ENCODE results near the gene OPN1MW.
"Not testable (repeated sequence)": the region's sequence is repeated elsewhere in the genome, so short reads cannot be mapped to it uniquely, and the experiment has no call there.

The OPN1MW gene

DNA sequence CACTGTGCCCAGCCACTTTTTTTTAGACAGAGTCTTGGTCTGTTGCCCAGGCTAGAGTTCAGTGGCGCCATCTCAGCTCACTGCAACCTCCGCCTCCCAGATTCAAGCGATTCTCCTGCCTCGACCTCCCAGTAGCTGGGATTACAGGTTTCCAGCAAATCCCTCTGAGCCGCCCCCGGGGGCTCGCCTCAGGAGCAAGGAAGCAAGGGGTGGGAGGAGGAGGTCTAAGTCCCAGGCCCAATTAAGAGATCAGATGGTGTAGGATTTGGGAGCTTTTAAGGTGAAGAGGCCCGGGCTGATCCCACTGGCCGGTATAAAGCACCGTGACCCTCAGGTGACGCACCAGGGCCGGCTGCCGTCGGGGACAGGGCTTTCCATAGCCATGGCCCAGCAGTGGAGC is at the start of gene OPN1MW:
TSS of gene OPN1MW (plus strand) at position 301 of the 400 bp plus-strand sequence. CDS start at position 383, 82 bp downstream.
- not testable (repeated sequence) for DNase-seq (ENCODE audit: low read depth)

DNA sequence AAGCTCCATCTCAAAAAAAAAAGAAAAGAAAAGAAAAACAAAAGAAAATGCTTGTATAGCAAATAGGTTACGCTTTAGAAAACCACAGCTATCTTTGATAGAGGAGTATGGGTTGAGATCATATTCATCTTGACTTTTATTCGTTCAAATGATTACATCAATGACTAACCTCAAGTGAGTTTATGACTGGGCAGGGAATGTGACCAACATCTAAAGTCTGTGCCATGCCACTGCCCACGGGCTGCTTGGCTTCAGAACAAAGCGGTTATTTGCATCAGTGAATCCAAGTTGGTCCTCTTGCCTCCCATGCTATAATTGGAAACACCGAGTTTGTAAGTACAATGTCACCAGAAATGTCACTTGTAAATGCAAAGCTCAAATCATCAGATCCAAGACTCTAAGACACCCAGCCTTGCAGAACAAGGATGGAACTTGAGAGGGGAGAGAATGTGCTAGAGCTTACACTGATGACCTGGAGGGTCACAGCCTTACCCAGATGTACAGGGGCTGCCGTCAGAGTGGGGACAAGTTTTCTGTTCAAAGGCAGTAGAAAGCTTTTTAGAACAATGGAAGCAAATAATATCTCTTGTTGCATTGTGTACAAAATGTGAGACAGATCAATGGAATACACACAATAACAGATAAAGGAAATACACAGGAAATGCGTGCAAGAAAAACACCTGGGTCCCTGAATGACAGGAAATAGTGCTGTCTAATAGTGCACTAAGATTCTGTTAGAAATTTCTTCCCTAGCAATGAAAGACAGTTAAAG is 46.8 kb upstream of the OPN1MW start:
- DNase-seq (ENCODE audit: low read depth) = no peak

DNA sequence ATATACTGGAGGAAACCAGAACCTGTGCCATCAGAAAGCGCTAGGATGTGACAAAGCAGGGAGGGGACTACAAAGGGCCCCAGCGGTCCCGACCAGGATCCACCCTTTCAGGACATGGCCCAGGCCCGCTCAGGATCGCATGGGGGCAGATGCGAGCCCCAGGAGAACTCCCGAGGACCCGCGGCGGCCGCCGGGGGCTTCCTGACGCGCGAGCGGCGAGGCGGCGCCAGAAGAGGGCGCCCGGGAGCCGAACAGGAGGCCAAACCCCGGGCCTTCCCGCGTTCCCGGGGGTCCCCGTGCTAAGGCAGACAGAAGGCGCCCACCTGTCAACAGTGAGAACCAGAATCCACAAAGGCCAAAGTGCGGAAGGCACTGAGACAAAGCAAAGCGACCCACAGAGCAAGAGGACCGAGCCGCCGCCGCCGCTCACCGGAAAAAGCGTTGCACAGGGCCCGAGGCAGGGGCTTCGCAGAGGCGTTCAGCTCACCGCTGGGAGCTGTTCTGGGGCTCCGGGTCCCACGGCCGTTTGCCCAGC is 45.7 kb upstream of the OPN1MW start:
- peak; percentile 65 for DNase-seq (ENCODE audit: low read depth)

DNA sequence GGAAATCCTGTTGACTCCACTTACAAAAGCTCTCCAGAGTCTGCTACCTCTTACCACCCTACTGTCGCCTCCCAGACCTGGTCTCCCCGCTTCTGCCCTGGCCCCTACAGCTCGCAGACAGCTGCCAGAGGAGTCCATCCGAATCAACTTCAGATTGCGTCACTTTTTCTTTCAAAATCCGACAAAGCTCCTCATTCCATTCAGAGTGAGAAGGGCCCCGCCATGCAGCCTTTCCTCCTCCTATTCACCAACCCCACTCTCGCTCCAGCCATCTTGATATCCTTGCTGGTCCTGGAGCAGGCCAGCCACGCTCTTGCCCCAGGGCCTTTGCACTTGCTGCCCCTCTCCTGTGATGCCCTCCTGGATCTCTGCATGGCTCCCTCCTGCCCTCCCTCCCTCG is 43.5 kb upstream of the OPN1MW start:
- no peak for DNase-seq (ENCODE audit: low read depth)

DNA sequence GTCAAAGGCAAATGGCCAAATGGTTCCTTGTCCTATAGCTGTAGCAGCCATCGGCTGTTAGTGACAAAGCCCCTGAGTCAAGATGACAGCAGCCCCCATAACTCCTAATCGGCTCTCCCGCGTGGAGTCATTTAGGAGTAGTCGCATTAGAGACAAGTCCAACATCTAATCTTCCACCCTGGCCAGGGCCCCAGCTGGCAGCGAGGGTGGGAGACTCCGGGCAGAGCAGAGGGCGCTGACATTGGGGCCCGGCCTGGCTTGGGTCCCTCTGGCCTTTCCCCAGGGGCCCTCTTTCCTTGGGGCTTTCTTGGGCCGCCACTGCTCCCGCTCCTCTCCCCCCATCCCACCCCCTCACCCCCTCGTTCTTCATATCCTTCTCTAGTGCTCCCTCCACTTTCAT is 42.2 kb upstream of the OPN1MW start:
- no peak for DNase-seq (ENCODE audit: low read depth)

DNA sequence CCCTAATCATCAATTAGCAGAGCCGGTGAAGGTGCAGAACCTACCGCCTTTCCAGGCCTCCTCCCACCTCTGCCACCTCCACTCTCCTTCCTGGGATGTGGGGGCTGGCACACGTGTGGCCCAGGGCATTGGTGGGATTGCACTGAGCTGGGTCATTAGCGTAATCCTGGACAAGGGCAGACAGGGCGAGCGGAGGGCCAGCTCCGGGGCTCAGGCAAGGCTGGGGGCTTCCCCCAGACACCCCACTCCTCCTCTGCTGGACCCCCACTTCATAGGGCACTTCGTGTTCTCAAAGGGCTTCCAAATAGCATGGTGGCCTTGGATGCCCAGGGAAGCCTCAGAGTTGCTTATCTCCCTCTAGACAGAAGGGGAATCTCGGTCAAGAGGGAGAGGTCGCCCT is 41.7 kb upstream of the OPN1MW start:
- no peak for DNase-seq (ENCODE audit: low read depth)

DNA sequence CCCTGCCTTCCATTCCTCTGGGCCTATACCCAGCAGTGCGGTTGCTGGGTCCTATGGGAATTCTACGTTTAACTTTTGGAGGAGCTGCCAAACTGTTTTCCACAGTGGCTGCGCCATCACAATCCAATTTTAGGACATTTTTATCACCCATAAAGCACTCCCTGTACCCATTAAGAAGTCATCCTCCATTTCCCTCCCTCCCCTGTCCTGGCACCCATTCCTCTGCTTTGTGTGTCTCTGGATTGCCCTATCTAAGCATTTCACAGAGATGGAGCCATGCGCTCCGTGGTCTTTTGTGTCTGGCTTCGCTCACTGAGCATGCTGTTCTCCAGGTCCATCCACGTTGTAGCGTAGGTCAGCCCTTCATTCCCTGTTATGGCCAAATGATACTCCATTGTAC is 40.0 kb upstream of the OPN1MW start:
- no peak for DNase-seq (ENCODE audit: low read depth)

DNA sequence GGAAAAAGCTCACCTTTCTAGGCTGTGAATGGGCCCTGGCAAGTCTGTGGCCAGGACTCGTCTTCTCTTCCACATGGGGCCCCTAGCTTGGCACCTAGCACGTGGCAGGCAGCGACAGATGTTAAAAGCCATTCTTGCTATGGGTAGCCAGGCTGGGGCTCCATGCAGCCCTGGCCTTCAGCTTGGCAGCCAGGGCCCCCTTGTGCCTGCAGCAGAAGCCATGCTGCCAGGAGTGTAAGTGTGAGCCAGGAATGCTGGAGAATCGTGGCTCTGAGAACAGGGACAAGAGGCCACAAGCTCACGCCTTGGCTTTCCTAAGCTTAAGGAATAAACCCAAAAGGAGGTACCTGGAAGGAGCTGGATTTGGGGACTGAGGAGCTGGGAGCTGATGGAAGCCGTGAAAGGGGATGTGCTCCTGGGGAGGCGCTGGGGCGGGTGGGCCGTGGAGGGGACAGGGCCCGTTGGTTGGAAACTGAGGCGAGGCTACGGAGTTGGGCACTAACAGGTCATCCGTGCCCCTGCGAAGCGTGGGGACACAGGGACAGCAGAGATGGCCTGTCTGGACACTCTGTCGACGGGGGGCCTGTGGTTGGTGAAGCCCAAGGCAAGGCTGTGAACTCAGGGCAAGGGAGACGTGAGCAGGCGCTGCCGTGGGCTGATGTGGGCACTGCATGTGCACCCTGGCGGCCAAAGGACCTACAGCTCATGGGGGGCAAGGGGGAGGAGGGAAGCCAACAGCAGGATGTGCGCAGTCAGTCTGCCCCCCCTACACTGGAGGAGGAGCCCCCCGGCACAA is 39.2 kb upstream of the OPN1MW start:
- DNase-seq (ENCODE audit: low read depth) = no peak

DNA sequence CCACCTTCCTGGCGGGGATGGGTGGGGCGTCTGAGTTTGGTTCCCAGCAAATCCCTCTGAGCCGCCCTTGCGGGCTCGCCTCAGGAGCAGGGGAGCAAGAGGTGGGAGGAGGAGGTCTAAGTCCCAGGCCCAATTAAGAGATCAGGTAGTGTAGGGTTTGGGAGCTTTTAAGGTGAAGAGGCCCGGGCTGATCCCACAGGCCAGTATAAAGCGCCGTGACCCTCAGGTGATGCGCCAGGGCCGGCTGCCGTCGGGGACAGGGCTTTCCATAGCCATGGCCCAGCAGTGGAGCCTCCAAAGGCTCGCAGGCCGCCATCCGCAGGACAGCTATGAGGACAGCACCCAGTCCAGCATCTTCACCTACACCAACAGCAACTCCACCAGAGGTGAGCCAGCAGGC is 38.4 kb upstream of the OPN1MW start, which contains the start of gene OPN1LW:
TSS of gene OPN1LW (plus strand) at position 234 of the 400 bp plus-strand sequence. CDS start at position 275, 41 bp downstream.
- DNase-seq (ENCODE audit: low read depth) = not testable (repeated sequence)

DNA sequence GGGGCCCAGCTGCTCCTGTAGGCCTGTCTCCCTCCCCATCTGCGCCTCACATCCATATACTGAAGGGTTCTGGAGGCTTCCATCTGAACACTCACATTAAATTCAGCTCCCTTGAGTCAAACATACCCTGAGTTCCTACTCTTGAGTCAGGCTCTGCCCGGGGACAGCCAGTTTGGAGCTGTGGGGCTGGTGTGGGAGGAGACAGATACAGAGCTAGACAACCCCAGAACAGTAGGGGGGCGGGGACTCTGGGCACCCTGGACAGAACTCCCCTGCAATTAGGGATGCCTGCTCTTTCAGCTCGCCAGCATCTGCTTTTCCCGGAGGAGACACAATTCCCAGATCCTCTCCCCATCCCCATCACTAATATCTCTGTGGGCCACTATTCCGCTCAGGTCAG is 31.4 kb upstream of the OPN1MW start:
- not testable (repeated sequence) for DNase-seq (ENCODE audit: low read depth)

DNA sequence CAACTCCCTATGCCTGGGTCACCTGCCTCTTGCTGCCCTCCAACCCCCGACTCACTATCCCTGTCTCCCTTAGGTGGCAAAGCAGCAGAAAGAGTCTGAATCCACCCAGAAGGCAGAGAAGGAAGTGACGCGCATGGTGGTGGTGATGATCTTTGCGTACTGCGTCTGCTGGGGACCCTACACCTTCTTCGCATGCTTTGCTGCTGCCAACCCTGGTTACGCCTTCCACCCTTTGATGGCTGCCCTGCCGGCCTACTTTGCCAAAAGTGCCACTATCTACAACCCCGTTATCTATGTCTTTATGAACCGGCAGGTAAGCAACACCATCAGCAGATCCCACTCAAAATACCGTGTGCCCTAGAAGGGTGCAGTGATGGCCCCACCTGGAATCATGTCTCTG is 26.2 kb upstream of the OPN1MW start:
- DNase-seq (ENCODE audit: low read depth) = not testable (repeated sequence)

DNA sequence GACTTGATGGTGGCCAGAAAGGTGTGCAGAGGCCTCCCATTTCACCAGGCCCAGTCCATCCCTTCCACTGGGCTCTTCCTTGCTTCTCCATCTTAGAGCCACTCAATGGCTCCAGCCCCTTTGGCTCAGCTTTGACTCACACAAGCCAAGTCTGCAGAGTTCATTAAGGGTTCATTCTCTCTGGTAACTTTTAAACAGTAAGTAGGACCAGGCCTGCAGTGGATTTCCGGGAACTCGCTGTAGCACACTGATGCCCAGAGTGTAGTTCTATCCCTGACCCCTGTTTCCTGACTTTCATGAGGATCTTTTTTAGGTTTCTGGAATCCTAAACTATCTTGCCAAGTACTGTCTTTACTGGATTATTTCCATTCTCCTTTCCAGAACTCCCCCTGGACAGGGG is 25.2 kb upstream of the OPN1MW start:
- DNase-seq (ENCODE audit: low read depth) = not testable (repeated sequence)

DNA sequence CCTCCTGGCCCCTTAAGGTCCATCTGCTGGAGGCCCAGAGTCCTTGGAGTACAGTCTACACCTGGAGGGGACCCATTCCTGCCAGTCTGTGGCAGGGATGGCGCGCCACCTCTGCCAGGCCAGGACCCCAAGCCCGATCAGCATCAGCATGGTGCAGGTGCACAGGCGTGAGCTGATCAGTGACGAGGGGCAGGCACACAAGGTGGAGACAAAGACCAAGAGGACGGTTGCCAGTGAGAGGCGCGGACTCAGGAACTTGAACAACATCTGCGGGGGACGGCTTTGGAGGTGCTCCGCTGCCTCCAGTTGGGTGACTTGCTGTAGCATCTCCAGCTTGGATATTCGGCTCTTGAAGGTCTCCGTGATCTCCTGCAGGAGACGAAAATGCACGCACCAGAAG is 23.1 kb upstream of the OPN1MW start:
- not testable (repeated sequence) for DNase-seq (ENCODE audit: low read depth)

DNA sequence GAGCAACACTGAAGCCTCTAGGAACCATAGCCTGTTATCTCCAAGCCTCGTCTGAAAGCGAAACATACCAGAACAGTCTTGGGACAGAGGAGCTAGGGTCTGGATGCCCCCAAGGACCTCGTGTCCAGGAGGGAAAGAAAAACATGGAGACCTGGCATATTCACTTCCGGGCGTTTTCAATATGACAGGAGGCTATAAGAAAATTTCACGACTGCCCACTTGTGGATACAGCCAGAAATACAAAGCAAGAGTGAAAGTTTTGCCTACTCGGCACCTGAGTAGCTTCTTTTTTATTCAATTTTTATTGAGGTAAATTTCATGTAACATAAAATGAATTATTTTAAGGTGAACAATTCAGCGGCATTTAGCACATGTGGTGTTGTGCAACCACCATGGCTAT is 17.5 kb upstream of the OPN1MW start:
- not testable (repeated sequence) for DNase-seq (ENCODE audit: low read depth)

DNA sequence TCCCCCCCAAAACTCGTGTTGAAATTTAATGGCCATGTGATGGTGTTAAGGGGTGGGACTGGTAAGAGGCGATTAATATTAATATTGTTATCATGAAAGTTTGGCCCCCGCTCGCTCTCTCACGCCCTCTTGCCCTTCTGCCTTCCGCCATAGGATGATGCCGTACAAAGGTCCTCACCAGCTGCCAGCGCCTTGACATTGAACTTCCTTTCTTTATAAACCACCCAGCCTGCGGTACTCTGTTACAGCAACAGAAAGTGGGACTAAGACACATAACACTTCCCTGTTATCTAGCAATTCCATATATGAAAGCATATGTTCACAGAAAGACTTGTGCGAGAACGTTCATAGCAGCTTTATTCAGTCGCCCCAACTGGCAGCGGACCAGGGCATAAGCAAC is 14.0 kb upstream of the OPN1MW start:
- DNase-seq (ENCODE audit: low read depth) = not testable (repeated sequence)

DNA sequence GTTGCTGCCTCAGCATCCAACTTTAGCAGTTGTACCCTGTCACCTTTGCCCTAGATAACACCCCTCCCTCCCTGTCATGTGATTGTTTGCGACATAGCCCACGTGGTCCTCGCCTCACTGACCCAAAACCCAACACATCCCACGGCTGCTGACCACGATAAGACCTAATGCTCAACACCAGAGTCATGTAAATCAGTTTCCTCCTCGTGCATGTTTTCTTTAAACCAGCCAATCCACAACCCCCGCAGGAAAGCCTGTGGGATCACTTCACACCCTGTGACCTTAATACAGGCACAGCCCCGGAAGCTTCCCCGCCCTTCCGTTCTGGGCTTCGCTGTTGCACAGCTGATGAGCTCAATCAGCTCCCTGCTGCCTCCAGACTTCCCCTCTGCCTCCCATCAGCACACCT is 9.9 kb upstream of the OPN1MW start:
- not testable (repeated sequence) for DNase-seq (ENCODE audit: low read depth)

DNA sequence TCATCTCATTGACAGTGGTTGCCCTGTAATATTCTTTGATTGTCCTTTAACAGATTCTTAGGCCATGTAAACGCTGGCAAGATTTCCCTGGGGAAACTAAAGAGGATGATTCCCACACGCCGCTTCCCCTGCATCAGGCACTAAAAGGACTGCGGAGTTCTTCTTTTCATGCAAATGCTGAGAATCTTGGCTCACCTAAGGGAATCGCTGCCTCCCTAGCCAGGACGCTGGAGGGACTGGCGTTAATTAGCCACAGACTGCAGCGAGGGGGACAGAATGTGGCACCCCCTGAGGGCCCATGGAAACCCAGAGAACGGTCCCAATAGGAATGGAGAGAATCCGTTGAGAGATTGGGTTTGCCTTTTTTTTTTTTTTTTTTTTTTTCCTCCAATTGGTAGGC is 8.0 kb upstream of the OPN1MW start:
- DNase-seq (ENCODE audit: low read depth) = not testable (repeated sequence)

DNA sequence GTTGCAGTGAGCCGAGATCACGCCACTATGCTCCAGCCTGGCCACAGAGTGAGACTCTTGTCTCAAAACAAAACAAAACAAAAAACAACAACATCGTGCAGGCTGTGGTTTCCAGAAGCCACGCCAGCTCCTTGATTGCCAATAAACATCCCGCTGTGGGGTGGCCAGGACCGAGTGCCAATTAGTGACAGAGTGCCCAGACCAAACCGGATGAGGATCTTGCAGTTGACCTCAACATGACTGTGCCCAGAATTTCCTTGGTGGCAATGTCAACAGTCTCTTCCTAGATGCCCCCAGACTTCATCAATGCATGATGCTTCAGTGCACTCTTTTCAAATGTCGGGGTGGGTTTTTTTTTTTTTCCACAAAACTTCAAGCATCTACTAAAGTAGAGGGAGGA is 1.4 kb downstream of the OPN1MW start:
- not testable (repeated sequence) for DNase-seq (ENCODE audit: low read depth)

DNA sequence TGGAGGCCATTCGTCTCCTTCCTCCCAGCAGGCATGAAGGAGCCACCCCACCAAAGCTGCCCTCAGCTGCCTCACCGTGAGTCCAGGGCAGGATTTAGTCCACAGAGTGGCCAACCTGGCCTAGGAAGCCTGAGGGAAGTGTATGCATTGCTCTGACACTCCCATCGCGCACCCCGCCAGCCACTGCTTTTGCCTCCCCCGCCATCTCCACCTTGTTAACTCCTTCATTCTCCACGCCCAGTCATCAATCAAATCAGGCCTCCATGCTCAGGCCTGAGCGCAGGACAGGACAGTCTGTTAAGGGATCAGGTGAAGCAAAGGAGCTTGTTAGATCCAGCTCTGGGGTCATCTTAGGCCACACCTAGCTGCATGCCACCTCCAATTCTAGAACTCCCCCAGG is 10.4 kb downstream of the OPN1MW start:
- DNase-seq (ENCODE audit: low read depth) = not testable (repeated sequence)

DNA sequence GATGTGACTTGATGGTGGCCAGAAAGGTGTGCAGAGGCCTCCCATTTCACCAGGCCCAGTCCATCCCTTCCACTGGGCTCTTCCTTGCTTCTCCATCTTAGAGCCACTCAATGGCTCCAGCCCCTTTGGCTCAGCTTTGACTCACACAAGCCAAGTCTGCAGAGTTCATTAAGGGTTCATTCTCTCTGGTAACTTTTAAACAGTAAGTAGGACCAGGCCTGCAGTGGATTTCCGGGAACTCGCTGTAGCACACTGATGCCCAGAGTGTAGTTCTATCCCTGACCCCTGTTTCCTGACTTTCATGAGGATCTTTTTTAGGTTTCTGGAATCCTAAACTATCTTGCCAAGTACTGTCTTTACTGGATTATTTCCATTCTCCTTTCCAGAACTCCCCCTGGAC is 11.9 kb downstream of the OPN1MW start:
- DNase-seq (ENCODE audit: low read depth) = not testable (repeated sequence)

DNA sequence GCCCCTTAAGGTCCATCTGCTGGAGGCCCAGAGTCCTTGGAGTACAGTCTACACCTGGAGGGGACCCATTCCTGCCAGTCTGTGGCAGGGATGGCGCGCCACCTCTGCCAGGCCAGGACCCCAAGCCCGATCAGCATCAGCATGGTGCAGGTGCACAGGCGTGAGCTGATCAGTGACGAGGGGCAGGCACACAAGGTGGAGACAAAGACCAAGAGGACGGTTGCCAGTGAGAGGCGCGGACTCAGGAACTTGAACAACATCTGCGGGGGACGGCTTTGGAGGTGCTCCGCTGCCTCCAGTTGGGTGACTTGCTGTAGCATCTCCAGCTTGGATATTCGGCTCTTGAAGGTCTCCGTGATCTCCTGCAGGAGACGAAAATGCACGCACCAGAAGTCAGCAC is 14.1 kb downstream of the OPN1MW start:
- DNase-seq (ENCODE audit: low read depth) = not testable (repeated sequence)

DNA sequence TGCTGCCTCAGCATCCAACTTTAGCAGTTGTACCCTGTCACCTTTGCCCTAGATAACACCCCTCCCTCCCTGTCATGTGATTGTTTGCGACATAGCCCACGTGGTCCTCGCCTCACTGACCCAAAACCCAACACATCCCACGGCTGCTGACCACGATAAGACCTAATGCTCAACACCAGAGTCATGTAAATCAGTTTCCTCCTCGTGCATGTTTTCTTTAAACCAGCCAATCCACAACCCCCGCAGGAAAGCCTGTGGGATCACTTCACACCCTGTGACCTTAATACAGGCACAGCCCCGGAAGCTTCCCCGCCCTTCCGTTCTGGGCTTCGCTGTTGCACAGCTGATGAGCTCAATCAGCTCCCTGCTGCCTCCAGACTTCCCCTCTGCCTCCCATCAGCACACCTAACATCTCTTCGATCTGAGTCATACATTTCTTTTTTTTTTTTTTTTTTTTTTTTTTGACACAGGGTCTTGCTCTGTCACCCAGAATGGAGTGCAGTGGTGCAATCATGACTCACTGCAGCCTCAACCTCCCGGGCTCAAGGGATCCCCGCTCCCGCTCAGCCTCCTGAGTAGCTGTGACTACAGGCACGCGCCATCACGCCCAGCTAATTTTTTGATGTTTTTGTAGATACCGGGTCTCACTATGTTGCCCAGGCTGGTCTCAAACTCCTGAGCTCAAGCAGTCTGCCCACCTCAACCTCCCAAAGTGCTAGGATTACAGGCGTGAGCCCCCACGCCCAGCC is 27.4 kb downstream of the OPN1MW start:
- not testable (repeated sequence) for DNase-seq (ENCODE audit: low read depth)
